GM23248 (cell line): ENCODE measurements around the gene TAF1B. TPM values are rescaled to one million over a fixed set of nuclear protein-coding genes. Genes with fewer than 3 reads are reported as not detected.
A peak's percentile ranks its signal among the peaks of the same experiment; 100 is the strongest.

Source experiments
- DNase-seq: peaks from one replicate; pipeline ENCODE4 v3.0.0-alpha.2; 2015
- H2AFZ ChIP-seq: fragments of 200-600 bp; sonication (generic); 2 replicates; pipeline ENCODE4 v1.6.1; 2016; ENCODE audit warnings: antibody characterized with exemption
- H3F3A ChIP-seq: fragments of 200-600 bp; sonication (generic); 2 replicates; pipeline ENCODE4 v1.6.1; 2016; ENCODE audit warnings: mild to moderate bottlenecking, antibody characterized with exemption, mixed run types; ENCODE audit not compliant: insufficient read depth
- H3K27ac ChIP-seq: fragments of 200-600 bp; sonication (generic); 2 replicates; pipeline ENCODE4 v1.5.1; 2016; ENCODE audit warnings: mild to moderate bottlenecking
- H3K27me3 ChIP-seq: fragments of 200-600 bp; sonication (generic); replicated peaks from 2 replicates; pipeline ENCODE4 v1.6.1; 2016; ENCODE audit warnings: mild to moderate bottlenecking; ENCODE audit not compliant: insufficient read depth
- H3K36me3 ChIP-seq: fragments of 200-600 bp; sonication (generic); 2 replicates; pipeline ENCODE4 v1.6.1; 2016; ENCODE audit warnings: low read depth, mild to moderate bottlenecking
- H3K4me1 ChIP-seq: fragments of 200-600 bp; sonication (generic); 2 replicates; pipeline ENCODE4 v1.6.1; 2016; ENCODE audit warnings: mild to moderate bottlenecking; ENCODE audit not compliant: insufficient read depth
- H3K4me2 ChIP-seq: fragments of 200-600 bp; sonication (generic); one replicate; pipeline ENCODE4 v1.6.1; 2016; ENCODE audit warnings: mild to moderate bottlenecking; ENCODE audit not compliant: unreplicated experiment
- H3K4me3 ChIP-seq: fragments of 200-600 bp; sonication (generic); 2 replicates; pipeline ENCODE4 v1.5.1; 2016; ENCODE audit warnings: mild to moderate bottlenecking
- H3K79me2 ChIP-seq: fragments of 200-600 bp; sonication (generic); 2 replicates; pipeline ENCODE4 v1.6.1; 2016; ENCODE audit warnings: mild to moderate bottlenecking; ENCODE audit not compliant: insufficient read depth
- H3K9ac ChIP-seq: fragments of 200-600 bp; sonication (generic); 2 replicates; pipeline ENCODE4 v1.6.1; 2016; ENCODE audit warnings: mild to moderate bottlenecking
- H3K9me2 ChIP-seq: fragments of 200-600 bp; sonication (generic); 2 replicates; pipeline ENCODE4 v1.6.1; 2016; ENCODE audit warnings: mixed run types, mild to moderate bottlenecking, moderate library complexity; ENCODE audit not compliant: insufficient read depth
- H3K9me3 ChIP-seq: fragments of 200-600 bp; sonication (generic); one replicate; pipeline ENCODE4 v1.6.1; 2017; ENCODE audit warnings: low read depth
- H4K20me1 ChIP-seq: fragments of 200-600 bp; sonication (generic); 2 replicates; pipeline ENCODE4 v1.6.0; 2016; ENCODE audit not compliant: insufficient read depth
- EZH2 ChIP-seq: fragments of 200-600 bp; sonication (generic); IDR thresholded peaks from 2 replicates; pipeline ENCODE4 v1.6.1; 2018; ENCODE audit warnings: antibody characterized with exemption, mild to moderate bottlenecking; ENCODE audit not compliant: insufficient read depth, poor library complexity, severe bottlenecking
- EZH2phosphoT487 ChIP-seq: fragments of 200-600 bp; sonication (generic); IDR thresholded peaks from 2 replicates; pipeline ENCODE4 v1.6.1; 2018; ENCODE audit warnings: antibody characterized with exemption, moderate library complexity, mild to moderate bottlenecking, low read depth; ENCODE audit not compliant: insufficient read depth
- whole genome bisulfite sequencing, 2 experiments: methylation state at CpG; one replicate each; pipeline ENCODE4 v1.1.6; 2015 to 2017; ENCODE audit warnings: low lambda C conversion rate in 2 of 2, low coverage in 1 of 2; ENCODE audit errors: missing lambda C conversion rate in 2 of 2; 5-methylcytosine and 5-hydroxymethylcytosine counted together
- in situ Hi-C: fragments of 300-500 bp; cut with MboI; formaldehyde crosslinking; loops from 2 replicates; pipeline ENCODE4 v1.15.0; 2020
- polyA plus RNA-seq: library from polyadenylated mRNA; unstranded; fragments of >200 nt; fragmentation: Nextera tagmentation; extraction: Ambion mirVana; gene quantifications from 2 replicates; pipeline ENCODE4 v1.2.1, GENCODE V29; 2016
- total RNA-seq: library from RNA; depleted of rRNA; stranded (reverse); fragments of >200 nt; shearing (Covaris generic); gene quantifications from 2 replicates; pipeline ENCODE4 v1.2.3, GENCODE V29; 2014

TAF1B gene
- total and polyA plus RNA-seq, 2 experiments from 2014 or later: 16.6 to 27.0 TPM

- H3K27ac ChIP-seq: peak overlapping the region; percentile 81
- in situ Hi-C loops: no loop called here
Measured at GRCh38 chr2:9837451-9837850, 5.8 kb upstream of the TAF1B start.

GRCh38 chr2:9838391-9838790 lies 4.9 kb upstream of the TAF1B start:
- peaks cover 25% of the 10 kb centered on the region for H3F3A ChIP-seq
- DNase-seq: no peak
- peaks cover 15% of the 10 kb centered on the region for H3K4me1 ChIP-seq
- H2AFZ ChIP-seq: no peak overlapping the region
- H3K9me3 ChIP-seq: no peaks in the 10 kb centered on the region
- no peaks in the 10 kb centered on the region for H3K9me2 ChIP-seq
- H3K4me3 ChIP-seq: no peak overlapping the region
- no peaks in the 10 kb centered on the region for H3K36me3 ChIP-seq
- no peaks in the 10 kb centered on the region for H4K20me1 ChIP-seq
- in situ Hi-C loops: no loop called here
- H3K27me3 ChIP-seq: no peaks in the 10 kb centered on the region
- TF ChIP-seq EZH2phosphoT487 (no peak), EZH2 (no peak)
- H3K9ac ChIP-seq: no peak overlapping the region
- no peak overlapping the region for H3K27ac ChIP-seq
- H3K79me2 ChIP-seq: no peaks in the 10 kb centered on the region
- no peak overlapping the region for H3K4me2 ChIP-seq

More at GRCh38 chr2:9837451-9837850, 5.8 kb upstream of the TAF1B start:
- H3K4me2 ChIP-seq: no peak overlapping the region
- TF ChIP-seq EZH2 (no peak), EZH2phosphoT487 (no peak)
- WGBS, 2 experiments: 76 to 80% methylated on average over 4 of the region's 4 CpGs
- H3K9ac ChIP-seq: peak overlapping the region; percentile 9; the same call in 1 of the 2 replicates
- H3K27me3 ChIP-seq: no peaks in the 10 kb centered on the region
- H3K36me3 ChIP-seq: no peaks in the 10 kb centered on the region
- no peaks in the 10 kb centered on the region for H3K9me3 ChIP-seq
- peak overlapping the region; percentile 31 for H2AFZ ChIP-seq
- peaks cover 26% of the 10 kb centered on the region for H3F3A ChIP-seq
- no peaks in the 10 kb centered on the region for H4K20me1 ChIP-seq
- peak; percentile 26 for DNase-seq
- H3K79me2 ChIP-seq: no peaks in the 10 kb centered on the region
- peaks cover 25% of the 10 kb centered on the region for H3K4me1 ChIP-seq
- H3K4me3 ChIP-seq: no peak overlapping the region
- H3K9me2 ChIP-seq: no peaks in the 10 kb centered on the region

GRCh38 chr2:9842487-9843228 lies 616 bp upstream of the TAF1B start:
- TF ChIP-seq EZH2phosphoT487: no peak
- TF ChIP-seq EZH2: no peak
- peaks cover 3% of the 10 kb centered on the region for H3K36me3 ChIP-seq

GRCh38 chr2:9844036-9844483 lies 786 bp downstream of the TAF1B start:
- H3K4me2 ChIP-seq: peak overlapping the region; percentile 93
- H3F3A ChIP-seq: peaks cover 31% of the 10 kb centered on the region
- H3K36me3 ChIP-seq: peaks cover 3% of the 10 kb centered on the region
- H3K79me2 ChIP-seq: peaks cover 37% of the 10 kb centered on the region
- no peaks in the 10 kb centered on the region for H4K20me1 ChIP-seq
- peaks cover 21% of the 10 kb centered on the region for H3K4me1 ChIP-seq
- no peaks in the 10 kb centered on the region for H3K27me3 ChIP-seq
- H2AFZ ChIP-seq: peak overlapping the region; percentile 92
- peak overlapping the region; percentile 75 for H3K27ac ChIP-seq
- no peaks in the 10 kb centered on the region for H3K9me3 ChIP-seq
- H3K4me3 ChIP-seq: peak overlapping the region; percentile 81
- TF ChIP-seq EZH2phosphoT487 (no peak), EZH2 (no peak)
- H3K9ac ChIP-seq: peak overlapping the region; percentile 84
- WGBS, 2 experiments: 1 to 3% methylated on average over 15 of the region's 15 CpGs
- H3K9me2 ChIP-seq: no peaks in the 10 kb centered on the region
- in situ Hi-C loops: no loop called here
- DNase-seq: peak; percentile 68

More at GRCh38 chr2:9842487-9843228, 616 bp upstream of the TAF1B start:
- in situ Hi-C loops: no loop called here
- peak overlapping the region; percentile 92 for H2AFZ ChIP-seq
- WGBS, 2 experiments: 12 to 14% methylated on average over 21 of the region's 21 CpGs
- peak overlapping the region; percentile 93 for H3K4me2 ChIP-seq
- no peak for DNase-seq
- H3K27me3 ChIP-seq: no peaks in the 10 kb centered on the region
- H3K9me2 ChIP-seq: no peaks in the 10 kb centered on the region
- peak overlapping the region; percentile 75 for H3K27ac ChIP-seq
- peaks cover 21% of the 10 kb centered on the region for H3K4me1 ChIP-seq
- H3K9ac ChIP-seq: peak overlapping the region; percentile 84
- peaks cover 32% of the 10 kb centered on the region for H3F3A ChIP-seq
- H3K9me3 ChIP-seq: no peaks in the 10 kb centered on the region
- no peaks in the 10 kb centered on the region for H4K20me1 ChIP-seq
- H3K4me3 ChIP-seq: peak overlapping the region; percentile 81
- H3K79me2 ChIP-seq: peaks cover 23% of the 10 kb centered on the region
